ENCODE measurements around the gene ZNF554. TPM values are rescaled to one million over a fixed set of nuclear protein-coding genes. Genes with fewer than 3 reads are reported as not detected.

ZNF554 gene
- total RNA-seq = 4.8 TPM

DNA sequence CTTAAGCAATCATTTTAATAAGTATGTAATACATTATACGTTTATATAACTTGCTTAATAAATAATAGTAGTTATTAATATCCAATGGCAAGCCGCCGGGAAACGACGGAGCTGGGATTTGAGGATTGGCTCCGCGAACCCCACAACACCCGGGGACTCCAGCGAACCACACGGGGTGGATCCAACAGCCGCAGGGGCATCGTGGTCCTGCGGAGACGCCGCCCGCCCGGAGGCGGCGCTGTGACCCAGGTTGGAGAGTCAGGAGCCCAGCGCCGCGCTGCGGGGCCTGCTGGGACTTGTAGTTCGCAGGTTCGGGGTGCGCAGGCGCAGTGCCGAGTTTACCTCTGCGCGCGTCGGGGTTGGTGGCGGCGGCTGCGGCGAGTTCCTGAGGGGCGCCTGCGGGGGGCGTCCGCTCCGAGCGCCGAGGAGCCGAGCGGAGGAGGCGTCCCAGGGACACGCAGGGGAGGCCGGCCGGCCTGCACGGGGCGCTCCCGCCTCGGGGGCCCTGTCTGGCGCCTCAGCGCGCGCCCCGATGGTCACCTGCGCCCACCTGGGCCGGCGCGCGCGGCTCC is at the start of gene ZNF554:
TSS of gene ZNF554 (plus strand) at position 329 of the 572 bp plus-strand sequence. CDS start at position 533, 204 bp downstream.
- DNase-seq (ENCODE audit: low read depth in 2 of 3, low spot score in 2 of 3) = peak; percentile 95 to 98 (median 98)

DNA sequence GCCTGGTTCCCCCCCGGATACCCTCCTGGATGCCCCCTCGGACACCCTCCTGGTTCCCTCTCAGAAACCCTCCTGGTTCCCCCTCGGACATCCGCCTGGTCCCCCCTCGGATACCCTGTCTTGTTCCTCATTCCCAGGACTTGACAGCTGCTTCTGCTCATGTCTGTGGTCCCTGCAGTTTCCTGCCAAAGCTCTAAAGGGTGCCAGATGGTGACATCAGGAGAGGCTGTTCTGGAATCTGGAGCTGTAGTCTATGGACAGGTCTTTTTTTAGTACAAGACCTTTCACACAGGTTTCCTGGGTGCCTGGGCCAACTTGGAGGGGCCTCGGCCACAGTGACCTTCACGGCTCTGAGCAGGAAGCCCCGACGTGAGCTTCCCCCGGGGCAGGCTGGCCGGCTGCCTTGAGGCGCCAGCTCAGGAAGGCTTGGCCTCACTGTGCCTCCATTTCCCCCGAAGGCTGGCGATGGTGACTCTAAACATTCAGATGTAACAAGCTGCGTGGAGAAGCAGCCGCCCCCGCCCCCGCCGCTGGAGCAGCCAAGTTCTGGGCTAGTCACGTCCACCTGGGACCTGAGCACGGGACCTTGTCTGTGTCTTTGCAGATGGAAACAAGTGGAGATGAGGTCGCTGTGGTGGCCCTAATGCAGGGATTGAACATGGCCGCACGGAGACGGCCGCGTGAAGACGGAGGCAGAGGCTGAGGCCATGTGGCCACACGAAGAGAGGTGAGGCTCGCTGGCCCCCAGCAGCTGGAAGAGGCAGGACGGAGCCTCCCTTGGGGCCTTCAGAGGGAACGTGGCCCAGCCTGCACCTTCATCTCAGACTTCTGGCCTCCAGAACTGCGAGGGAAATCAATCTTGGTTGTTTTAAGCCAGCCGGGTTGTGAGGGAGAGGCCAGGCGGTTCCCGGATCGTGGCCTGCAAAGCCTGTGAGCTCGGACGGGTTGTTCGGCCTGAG is 49.3 kb upstream of the ZNF554 start:
- peak in 2 of 3 donors; percentile 63 to 86 for DNase-seq (ENCODE audit: low read depth in 2 of 3, low spot score in 2 of 3)

DNA sequence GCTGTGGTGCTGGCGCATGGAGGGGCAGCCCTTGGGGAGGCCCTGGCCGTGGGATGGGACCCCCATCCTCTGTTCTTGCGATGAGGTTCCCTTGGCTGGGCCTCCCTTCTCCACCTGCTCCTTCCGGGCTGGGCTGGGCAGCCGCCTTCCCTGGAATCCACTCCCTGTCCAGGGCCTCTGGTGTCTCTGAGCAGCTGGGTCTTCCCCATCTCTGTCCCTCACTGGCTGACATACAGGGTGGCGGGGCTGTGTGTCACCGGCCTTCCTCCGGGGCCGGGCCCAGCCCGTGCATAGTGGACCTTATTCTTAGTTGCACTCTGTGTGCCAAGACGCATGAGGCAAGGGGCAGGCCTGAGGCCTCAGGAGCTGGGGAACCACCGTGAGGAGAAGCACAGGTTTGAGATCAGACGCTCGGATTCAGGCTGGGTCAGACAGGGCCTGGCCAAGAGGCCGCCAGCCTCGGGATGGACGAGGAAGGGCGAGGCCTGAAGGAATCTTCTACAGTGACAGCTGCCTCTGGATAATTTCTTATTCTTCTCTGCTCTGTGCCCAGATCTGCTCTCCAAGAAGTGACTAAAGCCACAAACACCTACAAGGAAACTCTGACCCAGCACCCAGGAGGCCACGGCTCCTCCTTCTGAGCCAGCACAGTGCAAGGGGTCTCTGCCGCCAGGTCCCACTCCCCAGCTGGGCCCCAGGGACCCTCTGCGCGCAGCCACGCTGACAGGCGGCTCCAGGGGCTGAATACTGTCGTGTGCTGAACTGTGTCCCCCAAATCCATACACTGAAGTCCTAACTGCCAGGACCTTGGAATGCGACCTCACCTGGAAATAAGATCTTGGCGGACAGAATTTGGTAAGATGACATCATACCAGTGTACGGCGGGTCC is 47.6 kb upstream of the ZNF554 start:
- DNase-seq (ENCODE audit: low read depth in 2 of 3, low spot score in 2 of 3) = no peak

DNA sequence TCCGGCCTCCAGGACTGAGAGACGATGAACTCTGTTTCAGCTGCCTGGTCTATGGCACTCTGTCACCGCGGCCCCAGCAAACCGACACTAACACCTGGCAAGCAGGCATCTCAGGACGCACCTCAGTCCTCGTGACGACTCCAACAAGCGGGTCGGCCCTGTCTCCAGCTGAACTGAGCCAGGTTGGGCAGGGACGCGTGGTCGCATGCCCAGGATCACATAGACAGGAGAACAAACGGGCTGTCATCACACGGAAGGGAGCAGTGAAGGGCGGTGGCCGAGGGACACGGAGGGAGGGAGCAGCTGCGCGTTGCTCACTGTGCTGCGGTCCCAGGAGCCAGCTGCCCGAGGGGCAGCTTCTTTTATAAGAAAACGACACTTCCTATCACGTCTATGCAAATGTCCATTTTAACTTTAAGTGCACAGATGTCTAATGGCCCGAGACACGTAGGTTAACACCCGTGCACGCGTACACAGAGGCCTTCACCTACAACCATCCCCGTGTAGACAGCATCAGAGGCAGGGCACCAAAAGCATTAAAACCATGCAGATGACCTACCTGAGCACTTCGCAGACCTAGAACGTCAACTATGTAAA is 45.5 kb upstream of the ZNF554 start:
- DNase-seq (ENCODE audit: low read depth in 2 of 3, low spot score in 2 of 3) = no peak

DNA sequence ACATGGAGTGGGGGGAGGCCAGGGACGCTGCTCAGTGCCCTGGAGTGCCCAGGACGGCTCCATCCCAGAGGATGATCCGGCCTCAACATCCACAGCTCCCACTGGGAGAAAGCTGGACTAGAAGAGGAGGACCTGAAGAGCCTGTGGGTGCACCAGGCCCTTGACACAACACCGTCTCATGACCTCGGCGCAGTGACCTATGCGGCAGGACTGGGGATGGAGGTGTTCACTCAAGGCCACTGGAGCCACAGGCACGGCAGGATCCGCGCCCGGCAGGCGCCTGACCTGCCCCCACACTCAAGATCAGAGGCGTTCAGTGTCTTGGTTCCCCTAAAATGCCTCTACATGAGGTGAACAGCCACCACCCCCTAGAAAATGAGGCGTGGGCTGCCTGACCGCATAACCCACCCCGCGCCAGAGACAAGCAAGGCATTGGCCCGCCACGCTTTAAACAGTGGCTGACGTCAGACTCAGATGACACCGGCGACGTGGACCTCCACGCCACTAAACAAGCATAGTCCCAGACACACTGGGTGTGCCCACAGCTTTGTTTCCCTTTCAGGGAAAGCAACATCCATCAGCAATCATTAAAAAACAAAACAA is 44.6 kb upstream of the ZNF554 start:
- DNase-seq (ENCODE audit: low read depth in 2 of 3, low spot score in 2 of 3) = no peak

DNA sequence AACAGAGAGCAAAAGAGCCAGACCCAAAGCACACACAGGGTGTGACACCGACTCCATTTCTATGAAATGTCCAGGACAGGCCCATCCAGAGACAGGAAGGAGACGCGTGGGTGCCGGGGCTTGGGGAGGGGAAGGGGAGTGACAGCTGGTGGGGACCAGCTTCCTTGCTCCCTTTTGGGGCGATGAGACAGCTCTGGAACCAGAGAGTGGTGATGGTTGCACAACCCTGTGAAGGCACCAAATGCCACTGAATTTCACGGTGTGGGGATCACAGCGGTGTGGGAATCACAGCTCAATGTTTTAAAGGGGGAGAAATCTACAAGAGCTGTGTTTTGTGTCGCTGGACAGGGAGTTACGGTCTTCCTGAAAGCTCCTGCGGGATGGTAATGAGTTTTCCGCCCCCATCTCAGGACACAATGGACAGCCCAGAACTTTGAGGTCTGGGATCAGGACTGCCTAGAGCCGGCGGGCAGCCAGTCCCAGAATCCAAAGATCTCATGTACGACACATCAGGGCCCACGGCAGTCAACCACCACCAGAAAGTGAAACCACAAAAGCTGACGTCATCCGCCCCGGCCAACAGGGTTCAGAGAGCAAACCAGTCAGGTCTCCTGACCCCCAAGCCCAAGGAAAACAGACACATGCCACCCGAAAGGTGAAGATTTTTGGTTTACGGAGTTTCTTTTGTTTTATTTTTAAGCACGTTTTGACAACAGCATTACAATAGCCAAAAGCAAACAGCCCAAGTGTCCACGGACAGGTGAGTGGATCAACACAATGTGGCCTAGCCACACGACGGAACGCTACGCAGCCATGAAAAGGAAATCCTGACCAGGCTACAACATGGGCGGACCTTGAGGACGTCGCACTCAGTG is 43.9 kb upstream of the ZNF554 start:
- peak in 2 of 3 donors; percentile 65 to 69 for DNase-seq (ENCODE audit: low read depth in 2 of 3, low spot score in 2 of 3)

DNA sequence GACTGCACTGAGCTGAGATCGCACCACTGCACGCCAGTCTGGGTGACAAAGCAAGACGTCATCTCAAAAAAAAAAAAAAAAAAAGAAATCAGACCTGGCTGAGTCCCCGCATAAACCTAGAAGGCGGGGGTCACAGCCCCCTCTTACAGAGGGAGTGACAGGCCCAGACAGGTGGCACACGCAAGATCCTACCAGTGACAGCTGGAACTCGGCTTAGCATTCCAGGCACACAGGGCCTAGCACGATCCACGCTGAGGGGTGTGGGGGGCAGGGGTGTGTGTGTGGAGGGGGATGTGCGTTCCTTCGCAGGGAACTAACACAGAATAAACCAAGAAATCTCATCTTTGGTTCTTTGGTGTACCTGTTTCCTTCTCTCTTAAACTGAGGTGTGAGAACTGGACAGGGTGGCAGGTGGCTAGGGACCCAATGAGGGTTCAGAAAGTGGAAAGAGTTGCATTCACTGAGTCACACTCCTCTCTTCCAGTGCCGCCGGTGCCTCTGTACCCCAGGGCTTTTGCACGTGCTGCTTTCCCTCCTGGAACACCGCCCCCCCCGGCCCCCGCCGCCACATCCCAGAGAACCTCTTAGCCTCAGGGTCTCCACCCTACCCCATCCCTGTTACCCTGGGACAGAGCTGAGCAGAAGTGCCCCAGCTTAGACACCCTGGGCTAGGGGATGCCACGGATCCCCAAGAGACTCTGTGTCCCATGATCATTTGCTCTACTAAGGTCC is 41.5 kb upstream of the ZNF554 start:
- no peak for DNase-seq (ENCODE audit: low read depth in 2 of 3, low spot score in 2 of 3)

DNA sequence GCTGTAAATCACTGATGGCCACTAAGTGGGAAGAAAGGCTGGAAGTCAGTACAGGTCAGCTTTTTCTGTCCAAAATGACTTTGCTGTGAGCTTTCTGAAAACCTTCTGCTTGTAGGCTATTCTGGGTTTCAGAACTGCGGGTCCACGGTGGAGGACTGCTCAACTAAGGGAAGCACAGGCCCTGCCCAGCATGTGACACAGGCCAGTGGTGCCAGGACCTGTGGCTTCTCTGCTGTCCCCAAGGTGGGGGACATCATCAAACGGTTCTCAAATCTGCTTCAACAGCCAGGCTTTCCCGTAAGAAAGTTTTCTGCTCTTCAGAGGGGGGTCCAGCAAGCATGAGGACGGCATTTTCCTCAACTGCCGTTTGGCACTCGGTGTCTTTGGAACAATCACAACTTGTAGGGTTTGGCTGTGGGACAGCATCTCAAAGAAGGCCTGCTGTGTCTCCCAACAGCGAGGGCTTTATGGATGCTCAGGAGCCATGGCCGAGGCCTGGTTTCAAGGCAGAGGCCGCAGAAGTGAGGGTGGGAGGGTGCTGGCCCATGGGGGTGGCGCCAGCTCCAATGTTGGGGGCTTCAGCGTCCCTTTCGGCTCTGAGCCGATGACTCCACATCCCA is 40.4 kb upstream of the ZNF554 start:
- DNase-seq (ENCODE audit: low read depth in 2 of 3, low spot score in 2 of 3) = no peak

DNA sequence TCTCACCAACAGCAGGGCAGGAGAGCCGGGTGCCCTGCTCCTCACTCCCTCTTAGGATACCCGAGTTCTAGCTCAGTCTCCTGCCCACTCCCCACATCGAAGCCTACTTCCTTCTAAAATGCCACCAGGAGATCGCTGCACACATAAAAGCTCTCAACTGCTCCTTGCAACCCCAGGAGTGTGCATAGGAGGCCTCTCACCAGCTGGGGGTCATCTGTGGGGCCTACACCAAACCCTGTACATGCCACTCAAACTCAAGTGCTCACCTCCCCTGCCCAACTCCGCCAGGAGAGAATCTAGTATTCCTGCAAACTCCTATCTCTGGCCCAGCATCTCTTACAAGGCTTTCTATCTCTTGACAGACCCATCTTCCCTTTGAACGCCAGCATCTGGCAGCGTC is 39.4 kb upstream of the ZNF554 start:
- DNase-seq (ENCODE audit: low read depth in 2 of 3, low spot score in 2 of 3) = no peak

DNA sequence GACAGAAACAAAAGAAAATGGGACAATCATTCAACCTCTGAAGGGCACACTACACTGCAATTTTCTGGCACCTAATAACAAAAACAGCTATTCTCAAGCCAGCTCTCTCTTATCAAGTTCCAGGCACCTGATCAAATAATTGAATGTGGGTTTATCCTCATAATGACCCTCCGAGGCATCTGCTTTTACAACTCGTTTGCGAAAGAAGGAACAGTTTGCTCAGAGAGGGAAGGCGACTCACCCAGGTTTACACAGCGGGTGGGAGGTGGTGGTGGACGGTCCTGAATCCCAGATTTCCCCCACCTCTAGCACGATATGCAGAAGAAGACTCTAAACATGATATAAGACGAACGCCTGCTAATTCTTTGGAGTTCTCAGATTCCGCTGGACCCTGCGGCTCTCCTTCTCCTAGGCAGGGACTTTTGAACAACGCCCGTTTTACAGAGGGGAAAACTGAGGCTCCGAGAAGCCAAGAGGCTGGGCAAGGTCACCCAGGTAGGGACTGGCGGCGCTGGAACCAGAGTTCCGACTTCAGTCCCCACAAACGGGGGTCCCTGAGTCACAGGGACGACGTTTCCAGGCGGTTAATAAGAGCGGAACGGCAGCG is 37.2 kb upstream of the ZNF554 start:
- DNase-seq (ENCODE audit: low read depth in 2 of 3, low spot score in 2 of 3) = peak in 1 of 3 donors; percentile 18

DNA sequence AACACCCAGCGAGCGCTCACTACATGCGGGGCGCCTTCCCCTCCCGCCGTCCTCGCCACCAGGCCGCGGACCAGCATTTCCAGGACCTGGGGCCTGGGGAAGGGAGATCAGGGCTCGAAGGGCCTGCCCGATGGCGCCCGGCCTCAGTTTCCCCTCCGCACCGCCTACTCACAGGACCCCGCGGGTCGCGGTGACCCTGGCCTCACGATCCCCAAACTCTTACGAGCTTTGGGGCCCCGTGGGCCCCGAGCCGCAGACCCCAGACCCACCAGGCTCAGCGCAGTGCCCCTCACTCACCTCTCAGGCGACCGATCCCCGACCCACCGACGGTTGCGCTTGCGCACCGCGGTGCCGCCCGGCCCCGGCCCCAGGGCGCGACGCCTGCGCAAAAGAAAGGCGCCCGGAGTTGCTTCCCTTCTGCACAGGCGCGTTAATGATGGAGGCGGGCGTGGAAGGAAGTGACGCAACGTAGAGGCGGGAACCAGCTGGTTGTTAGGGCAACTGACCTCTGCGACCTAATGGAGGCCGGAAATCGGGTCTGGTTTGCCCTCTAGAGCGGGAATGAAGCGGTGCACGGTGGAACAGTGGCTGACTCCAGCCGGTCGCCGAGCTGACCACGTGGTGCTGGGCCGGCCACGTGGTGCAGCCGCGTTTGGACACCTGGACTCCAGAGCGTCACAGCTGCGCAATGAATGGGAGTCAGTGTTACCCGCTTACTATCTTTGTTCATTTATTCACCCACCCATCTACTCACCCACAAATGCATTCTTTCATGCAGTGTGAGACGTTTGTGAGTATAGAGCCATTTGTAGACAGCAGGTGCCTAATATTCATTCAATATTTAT is 36.5 kb upstream of the ZNF554 start, which contains the start of gene SGTA:
TSS of gene SGTA (minus strand) at position 338 of the 845 bp plus-strand sequence. CDS start 14,205 bp downstream, outside the sequence.
- peak; percentile 87 to 99 (median 98) for DNase-seq (ENCODE audit: low read depth in 2 of 3, low spot score in 2 of 3)

DNA sequence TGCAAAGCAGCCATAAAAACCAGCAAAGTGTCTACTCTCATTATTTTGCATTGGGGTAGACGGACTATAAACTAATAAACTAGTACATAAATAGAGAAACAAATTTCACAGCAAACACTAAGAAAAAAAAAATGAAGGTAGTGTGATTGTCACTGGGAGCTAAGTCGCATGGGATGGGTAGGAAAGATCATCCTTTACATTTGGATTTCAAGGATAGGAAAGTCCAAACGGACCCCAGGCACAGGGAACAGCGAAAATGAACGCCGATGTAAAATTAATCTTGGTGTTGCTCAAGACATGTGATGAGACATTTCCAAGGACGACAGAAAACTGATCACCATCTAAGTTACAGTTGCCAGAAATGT is 35.9 kb upstream of the ZNF554 start:
- DNase-seq (ENCODE audit: low read depth in 2 of 3, low spot score in 2 of 3) = no peak

DNA sequence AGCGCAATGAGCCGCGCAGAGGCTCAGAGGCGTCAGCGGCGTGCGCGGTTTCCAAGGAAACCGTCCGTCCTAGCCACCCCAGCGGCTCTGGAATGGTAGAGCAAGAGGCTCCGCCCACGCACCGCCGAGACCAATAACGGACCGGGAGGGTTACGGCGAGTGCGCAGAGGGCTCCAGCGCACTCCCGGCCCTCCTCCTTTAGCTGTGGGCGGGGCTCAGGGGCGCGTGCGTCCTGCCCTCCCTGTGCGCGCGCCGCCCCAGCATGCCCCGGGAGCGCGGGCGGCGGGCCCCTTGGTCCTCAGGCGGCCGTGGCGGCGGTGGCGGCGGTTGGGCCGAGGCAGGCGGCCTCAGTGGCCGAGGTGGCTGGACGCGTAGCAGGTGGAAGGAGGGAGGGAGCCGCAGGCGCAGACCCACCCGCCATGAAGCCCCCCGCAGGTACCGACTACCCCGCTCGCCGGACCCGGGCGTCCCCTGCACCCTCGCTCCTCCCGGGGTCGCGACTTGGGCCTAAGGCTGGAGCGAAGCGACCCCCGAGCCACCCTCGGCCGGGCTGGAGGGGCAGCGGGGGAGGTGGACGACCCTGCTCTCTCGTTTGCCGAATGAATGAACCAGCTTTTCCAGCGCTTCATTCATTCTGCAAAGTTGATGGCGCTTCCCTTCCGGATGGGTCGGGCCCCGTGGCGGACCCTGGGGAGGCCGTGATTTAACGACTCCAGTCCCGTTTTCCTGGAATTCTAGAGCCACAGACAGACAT is 34.2 kb upstream of the ZNF554 start, which contains the start of gene THOP1:
TSS of gene THOP1 (plus strand) at position 260 of the 754 bp plus-strand sequence. CDS start at position 420, 160 bp downstream.
- peak; percentile 96 to 99 (median 99) for DNase-seq (ENCODE audit: low read depth in 2 of 3, low spot score in 2 of 3)

DNA sequence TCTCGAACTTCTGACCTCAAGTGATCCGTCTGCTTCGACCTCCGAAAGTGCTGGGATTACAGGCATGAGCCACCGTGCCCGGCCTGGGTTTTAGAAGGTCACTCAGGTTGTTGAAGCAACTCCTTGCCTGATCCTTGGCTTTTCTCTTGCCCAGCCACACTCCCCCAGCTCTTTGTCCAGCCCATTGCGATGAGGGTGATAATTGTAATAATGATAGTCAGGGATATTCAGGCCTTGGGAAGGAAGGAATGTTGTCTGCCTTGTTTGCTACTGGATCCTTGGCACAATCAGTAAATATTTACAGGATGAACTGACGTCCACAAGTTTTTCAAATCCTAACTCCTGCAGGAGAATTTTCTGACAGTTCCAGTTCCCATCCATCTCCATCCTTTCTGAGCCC is 32.6 kb upstream of the ZNF554 start:
- no peak for DNase-seq (ENCODE audit: low read depth in 2 of 3, low spot score in 2 of 3)

DNA sequence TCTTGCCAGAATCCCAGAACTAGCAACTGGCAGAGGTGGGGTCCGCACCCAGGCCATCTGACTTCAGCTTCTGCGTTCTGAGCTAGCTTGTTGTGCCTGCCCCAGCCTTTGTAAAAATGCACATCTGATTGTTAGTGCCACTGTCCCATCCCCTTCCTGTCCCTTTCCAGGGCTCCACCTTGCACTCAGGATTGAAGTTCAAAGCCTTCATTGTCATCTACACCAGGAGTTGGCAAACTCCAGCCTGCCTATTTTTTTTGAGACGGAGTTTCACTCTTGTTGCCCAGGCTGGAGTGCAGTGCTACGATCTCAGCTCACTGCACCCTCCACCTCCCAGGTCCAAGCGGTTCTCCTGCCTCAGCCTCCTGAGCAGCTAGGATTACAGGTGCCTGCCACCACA is 31.4 kb upstream of the ZNF554 start:
- no peak for DNase-seq (ENCODE audit: low read depth in 2 of 3, low spot score in 2 of 3)

DNA sequence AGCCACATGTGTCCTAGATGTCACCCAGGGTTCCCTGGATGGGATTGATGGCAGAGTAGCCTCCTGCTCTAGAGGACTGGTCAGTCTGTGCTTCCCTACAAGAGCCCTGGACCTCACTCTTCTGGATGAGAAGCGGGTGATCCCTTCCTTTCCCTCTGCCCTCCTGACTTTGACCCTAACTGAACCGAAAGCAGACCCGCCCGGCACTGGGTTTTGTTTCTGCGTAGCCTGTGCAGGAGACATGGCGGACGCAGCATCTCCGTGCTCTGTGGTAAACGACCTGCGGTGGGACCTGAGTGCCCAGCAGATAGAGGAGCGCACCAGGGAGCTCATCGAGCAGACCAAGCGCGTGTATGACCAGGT is 29.5 kb upstream of the ZNF554 start:
- DNase-seq (ENCODE audit: low read depth in 2 of 3, low spot score in 2 of 3) = no peak

All from hematopoietic multipotent progenitor cell (in vitro differentiated cells).